ENCODE measurements around the gene BNC2.

The BNC2 gene

DNA sequence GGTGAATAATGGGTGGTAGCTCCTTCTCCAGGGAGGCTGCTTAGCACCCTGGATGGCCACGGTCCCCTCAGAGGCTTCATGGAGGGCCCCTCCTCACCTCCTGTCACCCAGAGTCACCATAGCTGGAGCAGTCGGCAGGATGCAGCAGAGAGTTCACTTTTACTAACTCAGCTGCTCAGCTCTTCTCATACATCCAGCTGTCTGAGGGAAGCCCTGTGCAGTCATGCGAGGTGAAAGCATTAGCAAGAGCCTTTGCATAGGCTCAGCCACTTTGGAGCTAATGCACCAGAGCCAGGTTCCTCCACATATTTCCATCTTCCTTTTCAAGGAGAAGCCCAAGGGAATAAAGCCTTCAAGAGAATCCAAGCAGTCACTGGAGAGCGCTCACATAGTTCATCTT, 499.2 kb downstream of the BNC2 start:
- Histone ChIP-seq H4K20me1 (ENCODE audit: insufficient read depth, low read length, poor library complexity, severe bottlenecking) (no peaks in the 10 kb centered on the region), H3K9ac (ENCODE audit: low read depth, low read length, poor library complexity, severe bottlenecking) (no peak overlapping the region), H3K9me3 (ENCODE audit: insufficient read depth, low read depth, low read length) (no peaks in the 10 kb centered on the region), H3K4me2 (ENCODE audit: low read depth, low read length, poor library complexity, severe bottlenecking) (no peak overlapping the region), H3K36me3 (ENCODE audit: insufficient read depth, low read length) (no peaks in the 10 kb centered on the region), H3K9me2 (replicated peaks; ENCODE audit: low read depth, low read length) (no peaks in the 10 kb centered on the region), H3K79me2 (ENCODE audit: insufficient read depth, low read length) (no peaks in the 10 kb centered on the region), H3K4me1 (ENCODE audit: insufficient read depth, low read length, poor library complexity, severe bottlenecking) (no peaks in the 10 kb centered on the region), H3K27me3 (ENCODE audit: insufficient read depth, low read length, poor library complexity, severe bottlenecking) (no peaks in the 10 kb centered on the region), H3K4me3 (ENCODE audit: low read length, poor library complexity, severe bottlenecking) (no peak overlapping the region), H2AFZ (ENCODE audit: low read length) (no peak overlapping the region), H3F3A (ENCODE audit: low read depth) (no peaks in the 10 kb centered on the region)
- TF ChIP-seq, protein P1, sequence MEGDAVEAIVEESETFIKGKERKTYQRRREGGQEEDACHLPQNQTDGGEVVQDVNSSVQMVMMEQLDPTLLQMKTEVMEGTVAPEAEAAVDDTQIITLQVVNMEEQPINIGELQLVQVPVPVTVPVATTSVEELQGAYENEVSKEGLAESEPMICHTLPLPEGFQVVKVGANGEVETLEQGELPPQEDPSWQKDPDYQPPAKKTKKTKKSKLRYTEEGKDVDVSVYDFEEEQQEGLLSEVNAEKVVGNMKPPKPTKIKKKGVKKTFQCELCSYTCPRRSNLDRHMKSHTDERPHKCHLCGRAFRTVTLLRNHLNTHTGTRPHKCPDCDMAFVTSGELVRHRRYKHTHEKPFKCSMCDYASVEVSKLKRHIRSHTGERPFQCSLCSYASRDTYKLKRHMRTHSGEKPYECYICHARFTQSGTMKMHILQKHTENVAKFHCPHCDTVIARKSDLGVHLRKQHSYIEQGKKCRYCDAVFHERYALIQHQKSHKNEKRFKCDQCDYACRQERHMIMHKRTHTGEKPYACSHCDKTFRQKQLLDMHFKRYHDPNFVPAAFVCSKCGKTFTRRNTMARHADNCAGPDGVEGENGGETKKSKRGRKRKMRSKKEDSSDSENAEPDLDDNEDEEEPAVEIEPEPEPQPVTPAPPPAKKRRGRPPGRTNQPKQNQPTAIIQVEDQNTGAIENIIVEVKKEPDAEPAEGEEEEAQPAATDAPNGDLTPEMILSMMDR (conservative IDR thresholded peaks at IDR 0.05; ENCODE audit: low read length) = no peak
- TF ChIP-seq EZH2phosphoT487 (IDR thresholded peaks at IDR 0.05; ENCODE audit: borderline replicate concordance) = no peak

DNA sequence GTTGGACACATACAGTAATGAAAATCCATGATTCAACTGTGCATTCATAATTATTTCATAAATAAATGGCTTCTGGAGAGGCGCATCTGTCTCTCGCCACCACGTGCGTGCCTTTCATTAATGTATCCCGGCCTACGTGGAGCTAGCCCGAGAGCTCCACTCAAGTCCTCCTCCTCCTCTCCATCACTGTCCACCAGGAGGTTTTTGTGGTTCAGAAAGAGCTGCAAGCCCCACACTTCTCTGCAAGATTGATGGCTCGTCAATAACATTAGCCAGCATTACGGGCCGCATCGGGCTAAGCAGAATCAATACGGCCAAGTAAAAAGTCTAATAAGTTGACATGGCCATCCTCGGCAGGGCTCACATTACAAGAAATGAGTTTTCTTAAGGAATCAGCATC, 499.8 kb downstream of the BNC2 start:
- Histone ChIP-seq H3K79me2 (ENCODE audit: insufficient read depth, low read length) (no peaks in the 10 kb centered on the region), H3K4me2 (ENCODE audit: low read depth, low read length, poor library complexity, severe bottlenecking) (no peak overlapping the region), H3K9ac (ENCODE audit: low read depth, low read length, poor library complexity, severe bottlenecking) (no peak overlapping the region), H3K9me3 (ENCODE audit: insufficient read depth, low read depth, low read length) (no peaks in the 10 kb centered on the region), H3F3A (ENCODE audit: low read depth) (no peaks in the 10 kb centered on the region), H3K9me2 (replicated peaks; ENCODE audit: low read depth, low read length) (no peaks in the 10 kb centered on the region), H2AFZ (ENCODE audit: low read length) (no peak overlapping the region), H3K36me3 (ENCODE audit: insufficient read depth, low read length) (no peaks in the 10 kb centered on the region), H3K4me1 (ENCODE audit: insufficient read depth, low read length, poor library complexity, severe bottlenecking) (no peaks in the 10 kb centered on the region), H4K20me1 (ENCODE audit: insufficient read depth, low read length, poor library complexity, severe bottlenecking) (no peaks in the 10 kb centered on the region), H3K4me3 (ENCODE audit: low read length, poor library complexity, severe bottlenecking) (no peak overlapping the region), H3K27me3 (ENCODE audit: insufficient read depth, low read length, poor library complexity, severe bottlenecking) (no peaks in the 10 kb centered on the region)
- TF ChIP-seq EZH2phosphoT487 (IDR thresholded peaks at IDR 0.05; ENCODE audit: borderline replicate concordance) = no peak
- TF ChIP-seq, protein P1 (conservative IDR thresholded peaks at IDR 0.05; ENCODE audit: low read length) = no peak

DNA sequence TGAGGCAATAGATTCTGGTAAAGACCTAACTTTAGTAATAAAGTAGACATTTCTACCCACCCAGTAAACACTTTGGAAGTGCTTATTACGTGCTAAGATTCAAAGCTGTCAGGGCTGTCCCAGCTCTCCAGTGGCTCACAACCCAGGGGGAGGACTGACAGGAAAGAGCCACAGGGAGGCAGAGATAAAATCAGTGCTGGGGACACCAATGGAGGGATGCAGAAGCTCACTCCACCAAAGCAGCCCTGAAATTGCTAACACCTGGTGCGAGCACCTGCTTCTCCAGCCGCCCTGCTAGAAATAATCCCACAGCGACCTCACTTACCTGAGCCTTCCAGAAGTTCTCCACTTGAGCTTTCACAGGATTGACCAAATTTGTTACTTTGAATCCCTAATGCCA, 501.0 kb downstream of the BNC2 start:
- no peak overlapping the region for H3K4me3 ChIP-seq (ENCODE audit: low read length, poor library complexity, severe bottlenecking)
- H3K36me3 ChIP-seq (ENCODE audit: insufficient read depth, low read length) = no peaks in the 10 kb centered on the region
- no peaks in the 10 kb centered on the region for H4K20me1 ChIP-seq (ENCODE audit: insufficient read depth, low read length, poor library complexity, severe bottlenecking)
- H3K79me2 ChIP-seq (ENCODE audit: insufficient read depth, low read length) = no peaks in the 10 kb centered on the region
- H3K9ac ChIP-seq (ENCODE audit: low read depth, low read length, poor library complexity, severe bottlenecking) = no peak overlapping the region
- H3K9me3 ChIP-seq (ENCODE audit: insufficient read depth, low read depth, low read length) = no peaks in the 10 kb centered on the region
- no peaks in the 10 kb centered on the region for H3F3A ChIP-seq (ENCODE audit: low read depth)
- H2AFZ ChIP-seq (ENCODE audit: low read length) = no peak overlapping the region
- no peaks in the 10 kb centered on the region for H3K9me2 ChIP-seq (replicated peaks; ENCODE audit: low read depth, low read length)
- no peaks in the 10 kb centered on the region for H3K27me3 ChIP-seq (ENCODE audit: insufficient read depth, low read length, poor library complexity, severe bottlenecking)
- H3K4me2 ChIP-seq (ENCODE audit: low read depth, low read length, poor library complexity, severe bottlenecking) = no peak overlapping the region
- TF ChIP-seq, protein P1 (conservative IDR thresholded peaks at IDR 0.05; ENCODE audit: low read length) = no peak
- no peak for TF ChIP-seq EZH2phosphoT487 (IDR thresholded peaks at IDR 0.05; ENCODE audit: borderline replicate concordance)
- no peaks in the 10 kb centered on the region for H3K4me1 ChIP-seq (ENCODE audit: insufficient read depth, low read length, poor library complexity, severe bottlenecking)

All from Loucy (cell line).